Measurements from ENCODE around the gene BPIFB6. TPM values are rescaled to one million over a fixed set of nuclear protein-coding genes. Genes with fewer than 3 reads are reported as not detected.

BPIFB6 gene
- total and polyA plus RNA-seq, 4 donors = not detected

DNA sequence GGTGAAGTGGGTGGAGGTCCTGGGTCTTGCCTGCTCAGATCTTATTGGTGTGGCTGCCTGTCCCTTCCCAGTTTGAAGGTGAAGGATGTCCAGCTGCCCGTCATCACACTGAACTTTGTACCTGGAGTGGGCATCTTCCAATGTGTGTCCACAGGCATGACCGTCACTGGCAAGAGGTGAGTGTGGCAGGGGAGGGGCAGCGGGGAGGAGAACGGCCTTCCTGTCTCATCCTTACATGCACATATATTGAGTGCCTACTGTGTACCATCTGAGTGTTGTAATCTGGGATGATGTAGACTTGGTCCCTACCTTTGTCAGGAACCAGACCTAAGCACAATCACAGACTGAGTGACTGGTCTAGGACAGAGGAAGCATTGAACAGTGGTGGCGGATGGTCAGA is 2.7 kb downstream of the BPIFB6 start:
- TF ChIP-seq MAX (IDR thresholded peaks at IDR 0.05) = no peak
- TF ChIP-seq RXRA (IDR thresholded peaks at IDR 0.05) = no peak
- TF ChIP-seq EGR1 (IDR thresholded peaks at IDR 0.05; ENCODE audit: low read depth in 2 of 2) = no peak
- TF ChIP-seq, protein P1, sequence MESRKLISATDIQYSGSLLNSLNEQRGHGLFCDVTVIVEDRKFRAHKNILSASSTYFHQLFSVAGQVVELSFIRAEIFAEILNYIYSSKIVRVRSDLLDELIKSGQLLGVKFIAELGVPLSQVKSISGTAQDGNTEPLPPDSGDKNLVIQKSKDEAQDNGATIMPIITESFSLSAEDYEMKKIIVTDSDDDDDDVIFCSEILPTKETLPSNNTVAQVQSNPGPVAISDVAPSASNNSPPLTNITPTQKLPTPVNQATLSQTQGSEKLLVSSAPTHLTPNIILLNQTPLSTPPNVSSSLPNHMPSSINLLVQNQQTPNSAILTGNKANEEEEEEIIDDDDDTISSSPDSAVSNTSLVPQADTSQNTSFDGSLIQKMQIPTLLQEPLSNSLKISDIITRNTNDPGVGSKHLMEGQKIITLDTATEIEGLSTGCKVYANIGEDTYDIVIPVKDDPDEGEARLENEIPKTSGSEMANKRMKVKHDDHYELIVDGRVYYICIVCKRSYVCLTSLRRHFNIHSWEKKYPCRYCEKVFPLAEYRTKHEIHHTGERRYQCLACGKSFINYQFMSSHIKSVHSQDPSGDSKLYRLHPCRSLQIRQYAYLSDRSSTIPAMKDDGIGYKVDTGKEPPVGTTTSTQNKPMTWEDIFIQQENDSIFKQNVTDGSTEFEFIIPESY (IDR thresholded peaks at IDR 0.05) = no peak
- TF ChIP-seq YY1 (IDR thresholded peaks at IDR 0.05) = no peak
- TF ChIP-seq JUND (IDR thresholded peaks at IDR 0.05) = no peak
- TF ChIP-seq FOXA2 (IDR thresholded peaks at IDR 0.05) = no peak
- no peak for TF ChIP-seq GABPA (IDR thresholded peaks at IDR 0.05 in 1 of 2, conservative IDR thresholded peaks at IDR 0.05 in 1 of 2)
- TF ChIP-seq HNF4A (conservative IDR thresholded peaks at IDR 0.05) = no peak
- TF ChIP-seq HNF4G (IDR thresholded peaks at IDR 0.05) = no peak
- TF ChIP-seq, protein P2, sequence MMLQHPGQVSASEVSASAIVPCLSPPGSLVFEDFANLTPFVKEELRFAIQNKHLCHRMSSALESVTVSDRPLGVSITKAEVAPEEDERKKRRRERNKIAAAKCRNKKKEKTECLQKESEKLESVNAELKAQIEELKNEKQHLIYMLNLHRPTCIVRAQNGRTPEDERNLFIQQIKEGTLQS (IDR thresholded peaks at IDR 0.05) = no peak
- WGBS = 76% methylated on average over 5 of the region's 5 CpGs
- DNase-seq (ENCODE audit: low spot score) = no peak

GRCh38 chr20:33034901-33035492 is 3.5 kb downstream of the BPIFB6 start:
- 74% methylated on average over 6 of the region's 6 CpGs for WGBS
- no peak for DNase-seq (ENCODE audit: low spot score)

More for the DNA sequence above, 2.7 kb downstream of the BPIFB6 start:
- H3K36me3 ChIP-seq (ENCODE audit: control insufficient read depth in 4 of 4, insufficient read depth in 3 of 4, low read depth in 1 of 4, low read length in 3 of 4) = no peaks in the 10 kb centered on the region
- H3K9me3 ChIP-seq (ENCODE audit: control insufficient read depth in 4 of 4, low read length in 3 of 4) = no peaks in the 10 kb centered on the region
- H3K4me1 ChIP-seq (ENCODE audit: control insufficient read depth in 4 of 4, insufficient read depth in 4 of 4, low read length in 3 of 4) = no peaks in the 10 kb centered on the region
- no peak overlapping the region for H3K4me3 ChIP-seq (ENCODE audit: low read depth in 1 of 3, low read length in 3 of 3)
- H3K27me3 ChIP-seq (ENCODE audit: control insufficient read depth in 4 of 4, insufficient read depth in 4 of 4, low read length in 3 of 4) = no peaks in the 10 kb centered on the region
- H3K9ac ChIP-seq (ENCODE audit: low read depth in 1 of 2, low read length in 2 of 2) = no peak overlapping the region
- H3K27ac ChIP-seq (ENCODE audit: low read depth in 1 of 2, low read length in 2 of 2) = no peak overlapping the region

More at GRCh38 chr20:33034901-33035492, 3.5 kb downstream of the BPIFB6 start:
- no peaks in the 10 kb centered on the region for H3K9me3 ChIP-seq (ENCODE audit: control insufficient read depth in 4 of 4, low read length in 3 of 4)
- no peak overlapping the region for H3K9ac ChIP-seq (ENCODE audit: low read depth in 1 of 2, low read length in 2 of 2)
- TF ChIP-seq MAX (IDR thresholded peaks at IDR 0.05) = no peak
- no peak for TF ChIP-seq FOXA1 (IDR thresholded peaks at IDR 0.05)
- TF ChIP-seq SP1 (IDR thresholded peaks at IDR 0.05) = no peak
- TF ChIP-seq TAF1 (conservative IDR thresholded peaks at IDR 0.05) = no peak
- TF ChIP-seq, protein P3, sequence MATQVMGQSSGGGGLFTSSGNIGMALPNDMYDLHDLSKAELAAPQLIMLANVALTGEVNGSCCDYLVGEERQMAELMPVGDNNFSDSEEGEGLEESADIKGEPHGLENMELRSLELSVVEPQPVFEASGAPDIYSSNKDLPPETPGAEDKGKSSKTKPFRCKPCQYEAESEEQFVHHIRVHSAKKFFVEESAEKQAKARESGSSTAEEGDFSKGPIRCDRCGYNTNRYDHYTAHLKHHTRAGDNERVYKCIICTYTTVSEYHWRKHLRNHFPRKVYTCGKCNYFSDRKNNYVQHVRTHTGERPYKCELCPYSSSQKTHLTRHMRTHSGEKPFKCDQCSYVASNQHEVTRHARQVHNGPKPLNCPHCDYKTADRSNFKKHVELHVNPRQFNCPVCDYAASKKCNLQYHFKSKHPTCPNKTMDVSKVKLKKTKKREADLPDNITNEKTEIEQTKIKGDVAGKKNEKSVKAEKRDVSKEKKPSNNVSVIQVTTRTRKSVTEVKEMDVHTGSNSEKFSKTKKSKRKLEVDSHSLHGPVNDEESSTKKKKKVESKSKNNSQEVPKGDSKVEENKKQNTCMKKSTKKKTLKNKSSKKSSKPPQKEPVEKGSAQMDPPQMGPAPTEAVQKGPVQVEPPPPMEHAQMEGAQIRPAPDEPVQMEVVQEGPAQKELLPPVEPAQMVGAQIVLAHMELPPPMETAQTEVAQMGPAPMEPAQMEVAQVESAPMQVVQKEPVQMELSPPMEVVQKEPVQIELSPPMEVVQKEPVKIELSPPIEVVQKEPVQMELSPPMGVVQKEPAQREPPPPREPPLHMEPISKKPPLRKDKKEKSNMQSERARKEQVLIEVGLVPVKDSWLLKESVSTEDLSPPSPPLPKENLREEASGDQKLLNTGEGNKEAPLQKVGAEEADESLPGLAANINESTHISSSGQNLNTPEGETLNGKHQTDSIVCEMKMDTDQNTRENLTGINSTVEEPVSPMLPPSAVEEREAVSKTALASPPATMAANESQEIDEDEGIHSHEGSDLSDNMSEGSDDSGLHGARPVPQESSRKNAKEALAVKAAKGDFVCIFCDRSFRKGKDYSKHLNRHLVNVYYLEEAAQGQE (IDR thresholded peaks at IDR 0.05) = no peak
- TF ChIP-seq JUND (IDR thresholded peaks at IDR 0.05) = no peak
- TF ChIP-seq NR2F2 (IDR thresholded peaks at IDR 0.05) = no peak
- H3K27ac ChIP-seq (ENCODE audit: low read depth in 1 of 2, low read length in 2 of 2) = no peak overlapping the region
- H3K4me3 ChIP-seq (ENCODE audit: low read depth in 1 of 3, low read length in 3 of 3) = no peak overlapping the region
- H3K4me1 ChIP-seq (ENCODE audit: control insufficient read depth in 4 of 4, insufficient read depth in 4 of 4, low read length in 3 of 4) = no peaks in the 10 kb centered on the region
- no peaks in the 10 kb centered on the region for H3K36me3 ChIP-seq (ENCODE audit: control insufficient read depth in 4 of 4, insufficient read depth in 3 of 4, low read depth in 1 of 4, low read length in 3 of 4)
- H3K27me3 ChIP-seq (ENCODE audit: control insufficient read depth in 4 of 4, insufficient read depth in 4 of 4, low read length in 3 of 4) = no peaks in the 10 kb centered on the region
